WI38 (cell line): ENCODE results near the gene NT5DC2.

Experiments
- H3K4me3 ChIP-seq: 2 replicates; pipeline ENCODE4 v1.5.1; 2011; ENCODE audit warnings: low read depth, mild to moderate bottlenecking, control low read depth, low read length
- TF ChIP-seq, protein P1 (sequence below): IDR thresholded peaks from 2 replicates; pipeline ENCODE4 v1.5.1; 2012; ENCODE audit warnings: low read depth, mild to moderate bottlenecking, control low read depth, low read length

Gene NT5DC2

DNA sequence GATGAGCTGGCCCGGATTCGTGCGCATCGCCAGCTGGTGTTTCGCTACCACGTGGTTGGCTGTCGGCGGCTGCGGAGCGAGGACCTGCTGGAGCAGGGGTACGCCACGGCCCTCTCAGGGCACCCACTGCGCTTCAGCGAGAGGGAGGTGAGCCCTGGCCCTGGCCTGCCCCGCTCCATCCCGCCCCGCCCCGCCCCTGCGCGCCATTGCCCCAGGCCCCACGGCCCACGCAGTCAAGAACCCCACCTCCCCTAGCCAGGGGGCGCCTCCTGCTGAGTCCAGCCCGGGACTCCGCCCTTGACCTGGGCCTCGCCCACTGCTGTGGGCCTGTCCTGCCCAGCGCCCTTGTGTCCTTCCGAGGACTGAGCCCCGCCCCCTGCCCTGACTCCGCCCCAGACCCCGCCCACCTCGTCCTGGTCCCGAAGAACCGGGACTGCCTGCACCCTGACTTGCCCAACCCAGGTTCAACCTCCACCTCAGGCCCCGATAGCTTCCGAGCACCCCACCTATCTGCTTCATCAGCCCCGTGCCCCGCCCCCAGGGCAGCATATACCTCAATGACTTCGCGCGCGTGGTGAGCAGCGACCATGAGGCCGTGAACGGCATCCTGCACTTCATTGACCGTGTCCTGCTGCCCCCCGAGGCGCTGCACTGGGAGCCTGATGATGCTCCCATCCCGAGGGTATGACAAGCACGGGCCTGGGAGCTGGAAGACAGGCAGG is 14.8 kb downstream of the NT5DC2 start:
- no peak overlapping the region for H3K4me3 ChIP-seq

DNA sequence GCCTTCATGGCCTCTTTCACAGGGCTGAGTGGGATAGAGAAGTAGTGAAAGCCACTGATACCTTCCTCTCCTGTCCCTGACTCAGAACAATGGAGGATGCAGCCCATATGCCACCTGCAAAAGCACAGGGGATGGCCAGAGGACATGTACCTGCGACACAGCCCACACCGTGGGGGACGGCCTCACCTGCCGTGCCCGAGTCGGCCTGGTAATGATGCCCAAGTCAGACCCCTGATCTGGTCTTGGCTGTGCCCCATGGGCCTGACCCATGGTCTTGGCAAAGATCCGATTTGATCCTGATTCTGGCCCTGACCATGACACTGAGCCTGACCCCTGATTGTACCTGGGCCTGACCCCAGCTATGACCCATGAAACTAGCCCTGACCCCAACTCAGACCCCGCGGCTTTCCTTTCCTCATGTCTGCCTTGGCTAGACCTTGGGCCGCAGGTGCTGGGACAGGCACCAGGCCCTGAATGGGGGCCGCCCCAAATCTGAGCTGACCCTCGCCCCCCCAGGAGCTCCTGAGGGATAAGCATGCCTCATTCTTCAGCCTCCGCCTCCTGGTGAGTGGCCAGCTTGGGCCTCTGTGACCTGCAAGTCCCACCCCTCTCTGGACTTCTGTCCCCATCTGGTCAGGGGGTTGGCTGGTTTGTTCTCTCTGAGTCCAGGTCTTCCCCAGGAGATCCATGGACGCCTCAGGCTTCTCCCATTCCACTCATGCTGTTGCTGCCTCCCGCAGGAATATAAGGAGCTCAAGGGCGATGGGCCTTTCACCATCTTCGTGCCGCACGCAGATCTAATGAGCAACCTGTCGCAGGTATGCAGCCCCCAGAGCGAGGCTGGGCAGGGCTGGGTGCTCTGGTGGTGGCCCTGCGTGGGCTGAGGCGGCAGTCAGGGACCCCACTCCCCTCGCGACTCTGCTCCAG is 15.6 kb downstream of the NT5DC2 start:
- TF ChIP-seq, protein P1, sequence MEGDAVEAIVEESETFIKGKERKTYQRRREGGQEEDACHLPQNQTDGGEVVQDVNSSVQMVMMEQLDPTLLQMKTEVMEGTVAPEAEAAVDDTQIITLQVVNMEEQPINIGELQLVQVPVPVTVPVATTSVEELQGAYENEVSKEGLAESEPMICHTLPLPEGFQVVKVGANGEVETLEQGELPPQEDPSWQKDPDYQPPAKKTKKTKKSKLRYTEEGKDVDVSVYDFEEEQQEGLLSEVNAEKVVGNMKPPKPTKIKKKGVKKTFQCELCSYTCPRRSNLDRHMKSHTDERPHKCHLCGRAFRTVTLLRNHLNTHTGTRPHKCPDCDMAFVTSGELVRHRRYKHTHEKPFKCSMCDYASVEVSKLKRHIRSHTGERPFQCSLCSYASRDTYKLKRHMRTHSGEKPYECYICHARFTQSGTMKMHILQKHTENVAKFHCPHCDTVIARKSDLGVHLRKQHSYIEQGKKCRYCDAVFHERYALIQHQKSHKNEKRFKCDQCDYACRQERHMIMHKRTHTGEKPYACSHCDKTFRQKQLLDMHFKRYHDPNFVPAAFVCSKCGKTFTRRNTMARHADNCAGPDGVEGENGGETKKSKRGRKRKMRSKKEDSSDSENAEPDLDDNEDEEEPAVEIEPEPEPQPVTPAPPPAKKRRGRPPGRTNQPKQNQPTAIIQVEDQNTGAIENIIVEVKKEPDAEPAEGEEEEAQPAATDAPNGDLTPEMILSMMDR: no peak
- H3K4me3 ChIP-seq: no peak overlapping the region

More for the DNA sequence above, 14.8 kb downstream of the NT5DC2 start:
- TF ChIP-seq, protein P1: no peak

DNA sequence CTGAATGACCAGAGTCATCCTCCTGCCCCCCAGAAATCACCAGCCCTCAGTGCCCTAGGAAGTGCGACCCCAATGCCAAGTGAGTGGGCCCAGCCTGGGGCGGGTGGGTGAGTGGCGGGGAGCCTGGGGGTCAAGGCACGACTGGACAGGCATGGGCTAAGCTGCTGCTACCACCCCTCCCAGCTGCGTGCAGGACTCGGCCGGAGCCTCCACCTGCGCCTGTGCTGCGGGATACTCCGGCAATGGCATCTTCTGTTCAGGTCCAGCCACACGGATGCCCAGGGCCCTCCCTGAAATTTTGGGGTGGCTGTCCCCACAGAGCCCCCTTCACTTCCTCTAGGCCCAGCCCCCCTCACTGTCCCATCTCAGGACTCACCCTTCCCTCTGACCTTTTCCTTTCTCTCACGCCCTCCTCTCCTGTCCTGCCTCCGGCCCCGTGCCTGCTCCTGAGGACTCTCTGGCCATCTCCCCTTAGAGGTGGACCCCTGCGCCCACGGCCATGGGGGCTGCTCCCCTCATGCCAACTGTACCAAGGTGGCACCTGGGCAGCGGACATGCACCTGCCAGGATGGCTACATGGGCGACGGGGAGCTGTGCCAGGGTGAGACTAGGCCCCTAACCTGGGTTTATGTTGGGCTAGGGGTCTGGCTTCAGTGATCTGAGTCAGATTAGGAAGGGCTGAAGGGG is 17.0 kb downstream of the NT5DC2 start:
- TF ChIP-seq, protein P1: no peak
- H3K4me3 ChIP-seq: no peak overlapping the region

DNA sequence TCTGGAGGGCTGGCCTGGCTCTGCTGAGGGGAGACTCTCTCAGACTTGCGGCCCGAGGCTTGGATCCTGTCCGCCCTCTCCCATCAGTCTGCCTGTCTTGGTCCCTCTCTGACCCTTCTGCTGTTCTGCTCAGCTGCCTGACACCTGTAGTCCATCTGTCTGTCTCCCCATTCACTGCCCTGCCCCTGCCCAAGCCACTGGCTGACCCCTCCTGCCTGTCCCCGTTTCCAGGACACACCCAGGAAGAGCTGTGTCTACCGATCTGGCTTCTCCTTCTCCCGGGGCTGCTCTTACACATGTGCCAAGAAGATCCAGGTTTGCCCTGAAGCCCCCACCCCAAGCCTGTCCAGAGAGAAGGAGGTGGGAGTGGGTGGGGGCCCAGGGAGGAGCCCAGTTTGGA is 18.5 kb downstream of the NT5DC2 start:
- H3K4me3 ChIP-seq: no peak overlapping the region
- TF ChIP-seq, protein P1: no peak

DNA sequence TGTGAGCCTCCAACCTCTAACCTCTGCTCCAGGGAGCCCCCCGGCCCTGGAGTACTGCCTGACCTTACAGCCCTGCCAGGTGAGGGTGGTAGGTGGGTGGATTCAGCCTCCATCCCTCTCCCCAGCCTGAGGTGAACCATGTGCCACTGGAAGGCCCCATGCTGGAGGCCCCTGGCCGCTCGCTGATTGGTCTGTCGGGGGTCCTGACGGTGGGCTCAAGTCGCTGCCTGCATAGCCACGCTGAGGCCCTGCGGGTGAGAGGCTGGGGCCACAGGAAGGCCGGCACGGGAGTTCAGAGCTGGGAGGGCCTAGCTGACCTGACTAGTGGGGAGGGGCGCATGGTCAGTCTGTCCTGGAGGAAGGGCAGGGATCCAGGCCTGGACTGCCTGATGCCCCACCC is 19.1 kb downstream of the NT5DC2 start:
- no peak overlapping the region for H3K4me3 ChIP-seq
- TF ChIP-seq, protein P1: no peak

DNA sequence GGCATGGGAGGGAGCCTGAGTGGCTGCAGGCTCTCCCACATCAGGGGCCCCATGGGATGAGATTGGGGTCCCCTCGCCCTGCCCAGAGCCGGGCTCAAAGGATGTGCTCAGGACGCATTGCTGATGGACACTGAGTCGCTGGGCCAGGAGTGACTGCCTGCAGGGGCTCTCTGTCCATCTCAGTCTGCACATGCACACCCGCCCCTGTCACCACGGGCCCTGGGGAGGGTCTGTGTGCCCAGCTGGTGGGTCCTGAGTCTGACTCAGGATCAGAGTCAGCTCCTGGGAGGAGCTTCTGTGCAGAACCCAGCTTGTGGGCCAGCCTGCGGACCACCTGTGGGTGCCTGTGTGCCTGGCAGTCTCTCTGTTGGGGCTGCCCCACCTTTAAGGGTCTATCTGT is 20.4 kb downstream of the NT5DC2 start:
- TF ChIP-seq, protein P1: no peak
- no peak overlapping the region for H3K4me3 ChIP-seq
